ENCODE measurements around the gene TPPP. TPM values are rescaled to one million over a fixed set of nuclear protein-coding genes. Genes with fewer than 3 reads are reported as not detected.

Gene TPPP
- total and polyA plus RNA-seq, 12 donors, result 0.39 to 9.1 (median 2.0) TPM

DNA sequence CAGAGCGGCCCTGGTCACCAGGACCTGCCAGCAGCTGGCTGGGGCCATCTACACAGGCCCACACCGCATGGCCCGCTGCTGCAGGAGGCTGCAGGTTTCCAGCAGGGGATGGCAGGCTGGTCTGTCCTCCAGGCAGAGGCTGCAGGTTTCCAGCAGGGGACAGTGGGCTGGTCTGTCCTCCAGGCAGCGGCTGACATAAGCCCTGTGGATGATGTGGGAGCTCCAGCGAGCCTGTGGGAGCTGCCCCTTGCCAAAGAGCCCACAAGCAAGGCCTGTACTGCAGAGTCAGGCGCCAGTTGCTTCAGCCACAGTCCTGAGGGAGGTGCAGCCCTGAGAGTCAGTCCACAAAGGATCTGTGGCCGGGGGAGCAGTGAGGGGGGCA is 18.5 kb downstream of the TPPP start:
- Histone ChIP-seq H3K27ac (no peak overlapping the region), H3K9me3 (replicated peaks in 1 of 3) (no peaks in the 10 kb centered on the region), H3K4me1 (replicated peaks in 1 of 2) (peaks cover 0 to 26% of the 10 kb centered on the region in 2 donors), H3K36me3 (replicated peaks in 1 of 2) (no peaks in the 10 kb centered on the region), H3K27me3 (no peaks in the 10 kb centered on the region), H3K4me3 (no peak overlapping the region)
- DNase-seq, result peak in 3 of 7 donors; percentile 5 to 63 (median 13)
- intact Hi-C loops (cut with DNase I), result loop anchor here (5.0 to 10.0 kb wide), 2 partner anchors 120 to 233 kb away; no protein-coding TSS in a partner anchor
- no peak for TF ChIP-seq POLR2A (IDR thresholded peaks at IDR 0.05)
- TF ChIP-seq, protein P1, sequence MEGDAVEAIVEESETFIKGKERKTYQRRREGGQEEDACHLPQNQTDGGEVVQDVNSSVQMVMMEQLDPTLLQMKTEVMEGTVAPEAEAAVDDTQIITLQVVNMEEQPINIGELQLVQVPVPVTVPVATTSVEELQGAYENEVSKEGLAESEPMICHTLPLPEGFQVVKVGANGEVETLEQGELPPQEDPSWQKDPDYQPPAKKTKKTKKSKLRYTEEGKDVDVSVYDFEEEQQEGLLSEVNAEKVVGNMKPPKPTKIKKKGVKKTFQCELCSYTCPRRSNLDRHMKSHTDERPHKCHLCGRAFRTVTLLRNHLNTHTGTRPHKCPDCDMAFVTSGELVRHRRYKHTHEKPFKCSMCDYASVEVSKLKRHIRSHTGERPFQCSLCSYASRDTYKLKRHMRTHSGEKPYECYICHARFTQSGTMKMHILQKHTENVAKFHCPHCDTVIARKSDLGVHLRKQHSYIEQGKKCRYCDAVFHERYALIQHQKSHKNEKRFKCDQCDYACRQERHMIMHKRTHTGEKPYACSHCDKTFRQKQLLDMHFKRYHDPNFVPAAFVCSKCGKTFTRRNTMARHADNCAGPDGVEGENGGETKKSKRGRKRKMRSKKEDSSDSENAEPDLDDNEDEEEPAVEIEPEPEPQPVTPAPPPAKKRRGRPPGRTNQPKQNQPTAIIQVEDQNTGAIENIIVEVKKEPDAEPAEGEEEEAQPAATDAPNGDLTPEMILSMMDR (IDR thresholded peaks at IDR 0.05), result no peak
- 34 to 48% (median 45%) methylated on average over 5 to 7 of the region's 7 CpGs; no CpG with 5 or more reads in 1 of the 4 donors for WGBS, 4 donors

- TF ChIP-seq POLR2A (IDR thresholded peaks at IDR 0.05), result no peak
- TF ChIP-seq, protein P1 (IDR thresholded peaks at IDR 0.05), result no peak
- peak in 4 of 7 donors; percentile 6 to 54 (median 12) for DNase-seq
- H3K27ac ChIP-seq, result no peak overlapping the region
- no peaks in the 10 kb centered on the region for H3K36me3 ChIP-seq (replicated peaks in 1 of 2)
- no peaks in the 10 kb centered on the region for H3K27me3 ChIP-seq
- intact Hi-C loops (cut with DNase I), result loop anchor here (5.0 to 10.0 kb wide), 2 partner anchors 121 to 233 kb away; no protein-coding TSS in a partner anchor
- peaks cover 0 to 26% of the 10 kb centered on the region in 2 donors for H3K4me1 ChIP-seq (replicated peaks in 1 of 2)
- H3K9me3 ChIP-seq (replicated peaks in 1 of 3), result no peaks in the 10 kb centered on the region
- H3K4me3 ChIP-seq, result no peak overlapping the region
- 37 to 44% (median 40%) methylated on average over 8 to 27 of the region's 27 CpGs for WGBS, 4 donors
Measured at GRCh38 chr5:673831-674629, 19.1 kb downstream of the TPPP start.

DNA sequence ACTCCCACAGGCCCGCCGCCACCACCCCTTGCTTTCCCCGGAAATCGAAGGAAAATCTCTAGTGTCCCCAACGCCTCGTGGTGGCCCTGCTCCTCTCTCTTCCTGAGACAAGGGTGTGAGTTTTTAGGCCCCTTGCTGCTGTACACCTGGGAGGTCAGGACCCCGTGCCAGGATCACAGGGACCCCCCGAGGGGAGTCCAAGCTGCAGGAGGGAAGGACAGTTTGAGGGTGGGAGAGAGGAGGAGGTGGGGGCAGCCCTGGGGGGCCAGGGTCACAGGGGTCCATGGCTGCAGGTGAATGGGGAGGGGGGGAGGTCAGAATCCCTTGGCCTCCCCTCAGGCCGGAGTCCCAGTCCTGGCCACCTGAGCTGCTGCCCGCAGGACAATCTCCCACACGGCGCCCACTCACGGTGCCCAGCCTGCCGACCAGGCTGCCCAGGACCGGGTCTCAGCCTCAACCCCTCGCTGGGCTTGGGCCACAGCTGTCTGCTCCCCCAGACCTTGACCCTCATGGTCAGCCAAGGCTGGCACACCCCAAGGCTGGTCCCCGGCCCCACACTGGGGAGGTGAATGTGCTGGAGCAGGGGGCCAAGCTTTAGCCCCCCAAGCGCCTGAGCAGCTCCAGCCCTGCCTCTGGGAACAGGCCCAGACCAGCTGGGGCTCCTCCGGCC is 19.9 kb downstream of the TPPP start:
- WGBS, 4 donors, result 20 to 47% (median 39%) methylated on average over 8 to 19 of the region's 19 CpGs
- intact Hi-C loops (cut with DNase I), result loop anchor here (5.0 to 10.0 kb wide), 2 partner anchors 122 to 234 kb away; no protein-coding TSS in a partner anchor
- peak in 2 of 7 donors; percentile 7 to 15 for DNase-seq
- TF ChIP-seq, protein P1 (IDR thresholded peaks at IDR 0.05), result no peak
- TF ChIP-seq POLR2A (IDR thresholded peaks at IDR 0.05), result no peak
- no peak overlapping the region for H3K27ac ChIP-seq
- no peaks in the 10 kb centered on the region for H3K36me3 ChIP-seq (replicated peaks in 1 of 2)
- no peaks in the 10 kb centered on the region for H3K9me3 ChIP-seq (replicated peaks in 1 of 3)
- no peak overlapping the region for H3K4me3 ChIP-seq
- H3K27me3 ChIP-seq, result no peaks in the 10 kb centered on the region
- peaks cover 0 to 26% of the 10 kb centered on the region in 2 donors for H3K4me1 ChIP-seq (replicated peaks in 1 of 2)
